Fibroblast of pulmonary artery (primary cell): Measurements from ENCODE around the gene CR1L.

Source experiments
- DNase-seq: peaks from one replicate; pipeline ENCODE4 v3.0.0-alpha.2; 2010; ENCODE audit warnings: low read depth
- H3K4me3 ChIP-seq: replicated peaks from 2 replicates; pipeline ENCODE4 v1.5.1; 2011; ENCODE audit warnings: low read depth, mild to moderate bottlenecking, control low read depth, low read length, moderate library complexity
- TF ChIP-seq, protein P1 (sequence below): IDR thresholded peaks from 2 replicates; pipeline ENCODE4 v1.5.1; 2011; ENCODE audit warnings: mild to moderate bottlenecking, control low read depth, low read length, inconsistent platforms; ENCODE audit errors: missing control alignments

The CR1L gene

DNA sequence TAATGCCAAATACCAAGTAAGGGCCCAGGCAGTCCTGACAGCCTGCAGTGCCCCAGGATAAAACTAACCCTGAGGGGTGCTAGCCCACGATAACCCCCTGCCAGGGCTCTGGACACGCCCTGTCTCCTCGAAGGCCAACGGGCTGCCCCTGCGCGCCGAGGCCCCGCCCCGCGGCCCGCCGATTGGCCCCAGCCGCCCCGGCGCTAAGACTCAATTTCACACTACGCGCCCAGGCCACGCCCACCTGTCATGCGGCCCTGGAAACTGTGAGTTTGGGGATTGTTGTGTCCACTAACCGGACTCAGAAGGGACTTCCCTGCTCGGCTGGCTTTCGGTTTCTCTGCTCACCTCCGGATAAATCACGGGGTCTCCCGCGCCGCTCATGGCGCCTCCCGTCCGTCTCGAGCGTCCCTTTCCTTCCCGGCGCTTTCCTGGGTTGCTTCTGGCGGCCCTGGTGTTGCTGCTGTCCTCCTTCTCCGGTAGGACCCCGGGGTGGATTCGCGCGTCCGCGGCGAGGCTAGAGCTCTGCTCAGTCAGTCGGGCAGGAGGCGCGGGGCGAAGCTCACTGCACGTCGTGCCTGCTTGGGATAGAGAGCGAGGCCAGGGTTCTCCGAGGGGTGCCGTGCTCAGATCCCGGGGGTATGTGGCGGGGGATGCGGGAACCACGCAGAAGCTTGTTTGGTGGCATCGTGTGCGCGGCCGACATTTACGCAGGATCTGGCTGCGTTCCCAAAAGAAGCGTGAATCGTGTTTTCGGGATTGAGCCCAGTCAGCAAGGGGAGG lies at the start of gene CR1L:
CR1L (plus strand) TSS at position 282 of the 783 bp plus-strand sequence; CDS start at position 383, 101 bp downstream.
- H3K4me3 ChIP-seq: peak within 1 kb of the TSS; percentile 65
- DNase-seq: peak; percentile 45

DNA sequence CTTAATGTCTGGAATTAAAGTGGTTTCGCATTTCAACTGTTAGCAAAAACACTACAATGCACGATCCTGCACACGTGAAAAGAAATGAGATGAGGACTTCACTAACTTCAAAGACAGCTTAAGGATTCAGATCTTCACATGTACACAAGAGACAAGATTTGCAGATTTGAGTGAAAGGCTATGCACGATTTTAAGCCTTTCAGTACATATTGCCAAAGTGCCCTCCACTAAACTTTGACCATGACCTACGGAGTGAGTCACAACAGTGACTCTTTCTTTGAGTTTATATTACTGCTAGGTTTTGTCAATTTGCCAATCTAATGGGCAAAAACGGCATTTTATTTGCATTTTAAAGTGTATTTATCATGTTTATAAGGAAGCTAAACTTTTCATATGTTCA lies 41.2 kb upstream of the CR1L start:
- no peak overlapping the region for H3K4me3 ChIP-seq
- DNase-seq: no peak
- TF ChIP-seq, protein P1, sequence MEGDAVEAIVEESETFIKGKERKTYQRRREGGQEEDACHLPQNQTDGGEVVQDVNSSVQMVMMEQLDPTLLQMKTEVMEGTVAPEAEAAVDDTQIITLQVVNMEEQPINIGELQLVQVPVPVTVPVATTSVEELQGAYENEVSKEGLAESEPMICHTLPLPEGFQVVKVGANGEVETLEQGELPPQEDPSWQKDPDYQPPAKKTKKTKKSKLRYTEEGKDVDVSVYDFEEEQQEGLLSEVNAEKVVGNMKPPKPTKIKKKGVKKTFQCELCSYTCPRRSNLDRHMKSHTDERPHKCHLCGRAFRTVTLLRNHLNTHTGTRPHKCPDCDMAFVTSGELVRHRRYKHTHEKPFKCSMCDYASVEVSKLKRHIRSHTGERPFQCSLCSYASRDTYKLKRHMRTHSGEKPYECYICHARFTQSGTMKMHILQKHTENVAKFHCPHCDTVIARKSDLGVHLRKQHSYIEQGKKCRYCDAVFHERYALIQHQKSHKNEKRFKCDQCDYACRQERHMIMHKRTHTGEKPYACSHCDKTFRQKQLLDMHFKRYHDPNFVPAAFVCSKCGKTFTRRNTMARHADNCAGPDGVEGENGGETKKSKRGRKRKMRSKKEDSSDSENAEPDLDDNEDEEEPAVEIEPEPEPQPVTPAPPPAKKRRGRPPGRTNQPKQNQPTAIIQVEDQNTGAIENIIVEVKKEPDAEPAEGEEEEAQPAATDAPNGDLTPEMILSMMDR: no peak

More for the DNA sequence above, at the start of gene CR1L:
- TF ChIP-seq, protein P1: no peak

DNA sequence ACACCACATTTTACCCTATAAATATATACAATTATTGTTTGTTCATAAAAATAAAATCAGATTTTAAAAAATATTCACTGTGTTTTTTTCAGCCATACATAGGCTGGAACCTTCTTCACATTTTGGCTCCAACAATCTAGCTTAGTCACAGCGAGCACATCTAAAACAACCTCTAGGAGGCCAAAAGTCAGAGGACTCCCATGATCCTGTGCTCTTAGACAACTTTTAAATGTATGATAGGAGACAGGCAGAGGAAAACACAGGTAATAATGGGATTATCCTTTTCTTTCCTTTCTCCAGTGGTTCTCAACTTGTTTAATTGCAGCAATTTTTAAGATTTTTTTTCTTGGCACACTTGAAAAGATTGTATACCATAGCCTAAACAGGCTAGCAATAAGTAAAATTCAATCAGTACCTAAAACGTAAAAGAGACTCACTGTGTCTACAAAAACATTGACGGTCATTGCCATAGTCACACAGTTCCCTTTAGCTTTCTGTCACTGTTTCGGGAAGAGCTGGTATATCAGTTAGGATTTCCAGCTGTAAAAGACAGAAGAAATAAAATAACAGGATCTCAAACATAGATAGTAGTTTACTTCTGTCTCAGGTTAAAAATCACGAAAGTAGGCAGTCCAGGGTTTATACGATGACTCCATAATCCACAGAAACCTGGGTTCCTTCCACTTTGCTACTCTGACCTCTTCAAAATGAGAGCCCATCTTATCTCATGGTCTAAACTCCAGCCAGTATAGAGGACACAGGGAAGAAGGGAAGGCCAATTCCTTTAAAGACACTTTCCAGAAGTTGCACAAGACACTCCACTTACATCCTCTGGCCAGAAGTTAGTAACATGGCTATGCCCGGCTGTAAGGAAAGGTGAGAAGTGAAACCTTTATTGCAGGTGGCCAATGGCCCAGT lies 39.2 kb upstream of the CR1L start:
- H3K4me3 ChIP-seq: no peak overlapping the region
- DNase-seq: no peak
- TF ChIP-seq, protein P1: no peak

DNA sequence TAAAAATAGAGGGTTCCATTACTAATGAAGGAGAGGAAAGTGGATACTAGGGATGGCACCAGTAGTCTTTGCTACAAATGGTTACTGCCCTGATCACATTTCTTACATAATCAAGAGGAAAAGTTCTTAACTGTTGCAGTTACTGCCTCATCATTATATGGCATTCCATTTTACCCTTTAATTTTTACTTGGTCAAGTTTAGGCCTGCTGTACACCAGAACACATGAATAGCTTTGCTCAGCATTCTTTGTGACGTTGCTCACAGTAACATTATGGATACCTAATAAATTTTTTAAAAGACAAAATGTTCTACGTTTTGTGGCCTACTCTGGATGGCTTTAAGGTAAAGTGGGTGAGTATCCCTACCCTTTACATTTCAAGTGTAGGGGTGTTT lies 38.6 kb upstream of the CR1L start:
- H3K4me3 ChIP-seq: no peak overlapping the region
- TF ChIP-seq, protein P1: no peak
- no peak for DNase-seq

DNA sequence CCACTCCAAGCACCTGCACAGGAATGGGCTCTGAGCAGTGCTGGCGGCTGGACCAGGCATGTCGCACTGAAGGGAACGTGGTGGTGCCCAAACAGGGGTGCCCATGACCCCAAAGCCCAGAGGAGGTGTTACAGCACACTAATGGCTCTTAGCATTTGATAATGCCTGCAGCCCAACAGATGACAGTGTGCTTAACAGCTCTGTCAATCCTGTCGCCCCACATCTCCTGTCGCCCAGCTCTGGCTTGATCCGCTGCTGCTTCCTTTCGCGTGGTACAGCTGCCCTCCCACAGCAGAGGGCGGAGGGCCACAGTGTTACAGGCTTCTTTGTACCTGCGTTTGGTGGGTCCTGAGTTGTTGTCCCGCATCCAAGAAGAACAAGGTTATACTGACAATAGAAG lies 32.2 kb upstream of the CR1L start:
- DNase-seq: no peak
- H3K4me3 ChIP-seq: no peak overlapping the region
- TF ChIP-seq, protein P1: no peak

DNA sequence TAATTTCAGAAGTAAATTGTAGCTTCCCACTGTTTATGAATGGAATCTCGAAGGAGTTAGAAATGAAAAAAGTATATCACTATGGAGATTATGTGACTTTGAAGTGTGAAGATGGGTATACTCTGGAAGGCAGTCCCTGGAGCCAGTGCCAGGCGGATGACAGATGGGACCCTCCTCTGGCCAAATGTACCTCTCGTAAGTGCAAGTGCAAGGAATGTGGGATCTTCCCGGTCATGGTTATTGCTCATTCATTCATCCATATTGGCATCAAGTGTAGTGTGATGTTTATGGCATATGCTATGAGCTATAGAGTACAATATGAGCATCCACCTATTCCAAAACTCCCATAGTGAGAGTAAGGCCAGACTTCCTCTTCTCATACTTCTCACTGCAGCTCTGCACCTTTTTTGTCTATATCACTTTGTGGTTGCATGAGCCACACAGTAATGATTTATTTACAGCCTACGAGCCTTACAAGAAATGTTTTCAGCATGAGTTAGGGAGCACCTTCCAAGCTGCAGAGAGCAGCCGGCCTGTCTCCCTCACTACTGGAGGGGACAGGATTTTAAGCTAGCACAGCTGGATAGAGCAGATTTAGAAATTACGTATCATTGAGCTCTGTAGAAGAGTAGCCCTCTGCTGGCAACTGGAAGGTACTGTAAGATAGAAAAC lies 24.9 kb upstream of the CR1L start:
- no peak overlapping the region for H3K4me3 ChIP-seq
- DNase-seq: peak; percentile 59
- TF ChIP-seq, protein P1: peak; percentile 81
